ENCODE results near the gene ARID1A.
"Not testable (repeated sequence)": the region's sequence is repeated elsewhere in the genome, so short reads cannot be mapped to it uniquely, and the experiment has no call there.

ARID1A gene

GRCh38 chr1:26695356-26696118 lies at the start of gene ARID1A:
TSS of gene ARID1A (plus strand) at chr1:26696015. CDS start at chr1:26696404, 389 bp downstream.
- peak within 1 kb of the TSS; percentile 75 for H3K4me3 ChIP-seq (ENCODE audit: low read depth, low read length)
- peak; percentile 93 for DNase-seq (ENCODE audit: low read depth)

GRCh38 chr1:26664802-26665201 lies 31.0 kb upstream of the ARID1A start:
- no peak overlapping the region for H3K4me3 ChIP-seq (ENCODE audit: low read depth, low read length)
- DNase-seq (ENCODE audit: low read depth) = no peak

- no peak overlapping the region for H3K4me3 ChIP-seq (ENCODE audit: low read depth, low read length)
- no peak for DNase-seq (ENCODE audit: low read depth)
These were observed 29.0 kb upstream of the ARID1A start for GRCh38 chr1:26666855-26667254.

- DNase-seq (ENCODE audit: low read depth); H3K4me3 ChIP-seq (ENCODE audit: low read depth, low read length): not testable (repeated sequence)
These were observed 27.6 kb upstream of the ARID1A start for GRCh38 chr1:26668106-26668786.

- H3K4me3 ChIP-seq (ENCODE audit: low read depth, low read length) = no peak overlapping the region
- no peak for DNase-seq (ENCODE audit: low read depth)
These were observed 18.3 kb upstream of the ARID1A start for GRCh38 chr1:26677306-26678115.

- no peak overlapping the region for H3K4me3 ChIP-seq (ENCODE audit: low read depth, low read length)
- no peak for DNase-seq (ENCODE audit: low read depth)
These were observed 10.9 kb upstream of the ARID1A start for GRCh38 chr1:26684763-26685508.

GRCh38 chr1:26686795-26687194 lies 9.0 kb upstream of the ARID1A start:
- no peak for DNase-seq (ENCODE audit: low read depth)
- H3K4me3 ChIP-seq (ENCODE audit: low read depth, low read length) = no peak overlapping the region

GRCh38 chr1:26689504-26689903 lies 6.3 kb upstream of the ARID1A start:
- no peak for DNase-seq (ENCODE audit: low read depth)
- H3K4me3 ChIP-seq (ENCODE audit: low read depth, low read length) = no peak overlapping the region

- no peak overlapping the region for H3K4me3 ChIP-seq (ENCODE audit: low read depth, low read length)
- DNase-seq (ENCODE audit: low read depth) = no peak
These were observed 5.7 kb upstream of the ARID1A start for GRCh38 chr1:26690157-26690556.

- no peak overlapping the region for H3K4me3 ChIP-seq (ENCODE audit: low read depth, low read length)
- DNase-seq (ENCODE audit: low read depth) = no peak
These were observed 5.2 kb upstream of the ARID1A start for GRCh38 chr1:26690576-26691031.

GRCh38 chr1:26692211-26692792 lies 3.5 kb upstream of the ARID1A start:
- H3K4me3 ChIP-seq (ENCODE audit: low read depth, low read length) = peak overlapping the region; percentile 55
- peak; percentile 90 for DNase-seq (ENCODE audit: low read depth)

GRCh38 chr1:26692793-26693490 lies 2.9 kb upstream of the ARID1A start:
- peak; percentile 97 for DNase-seq (ENCODE audit: low read depth)
- H3K4me3 ChIP-seq (ENCODE audit: low read depth, low read length) = peak overlapping the region; percentile 55

- peak overlapping the region; percentile 55 for H3K4me3 ChIP-seq (ENCODE audit: low read depth, low read length)
- no peak for DNase-seq (ENCODE audit: low read depth)
These were observed 1.9 kb upstream of the ARID1A start for GRCh38 chr1:26693599-26694572.

- DNase-seq (ENCODE audit: low read depth) = no peak
- H3K4me3 ChIP-seq (ENCODE audit: low read depth, low read length) = peak overlapping the region; percentile 75
These were observed 1.0 kb upstream of the ARID1A start for GRCh38 chr1:26694638-26695355.

- DNase-seq (ENCODE audit: low read depth) = no peak
- peak overlapping the region; percentile 75 for H3K4me3 ChIP-seq (ENCODE audit: low read depth, low read length)
These were observed 371 bp downstream of the ARID1A start for GRCh38 chr1:26696119-26696653.

GRCh38 chr1:26696654-26697430 lies 1.0 kb downstream of the ARID1A start:
- no peak for DNase-seq (ENCODE audit: low read depth)
- peak overlapping the region; percentile 75 for H3K4me3 ChIP-seq (ENCODE audit: low read depth, low read length)

Data from skeletal muscle cell (primary cell).